Upper lobe of left lung (tissue), 4 donors: ENCODE data around the gene MUC6.

Experiments
- EP300 ChIP-seq, 4 donors: sonication (generic); formaldehyde crosslinking; IDR thresholded peaks; one replicate each; pipeline ENCODE4 v1.5.1; 2017; ENCODE audit warnings: antibody characterized with exemption in 4 of 4, control low read depth in 2 of 4
- POLR2A ChIP-seq, 4 donors: fragments of 450-650 bp; IDR thresholded peaks; one replicate each; pipeline ENCODE4 v1.5.1; 2016 to 2017; ENCODE audit warnings: antibody characterized with exemption in 4 of 4, mild to moderate bottlenecking in 2 of 4
- POLR2AphosphoS5 ChIP-seq, 2 donors: sonication (generic); formaldehyde crosslinking; IDR thresholded peaks; one replicate each; pipeline ENCODE4 v1.5.1; 2017; ENCODE audit warnings: antibody characterized with exemption in 2 of 2
- TF ChIP-seq, protein P1 (sequence below), 6 experiments: fragments of 450-650 bp in 4 of 6; fragments of 200-600 bp in 2 of 6; sonication (generic) in 2 of 6; IDR thresholded peaks; one replicate each; pipeline ENCODE4 v1.5.1; 2016 to 2019; ENCODE audit warnings: antibody characterized with exemption in 6 of 6

DNA sequence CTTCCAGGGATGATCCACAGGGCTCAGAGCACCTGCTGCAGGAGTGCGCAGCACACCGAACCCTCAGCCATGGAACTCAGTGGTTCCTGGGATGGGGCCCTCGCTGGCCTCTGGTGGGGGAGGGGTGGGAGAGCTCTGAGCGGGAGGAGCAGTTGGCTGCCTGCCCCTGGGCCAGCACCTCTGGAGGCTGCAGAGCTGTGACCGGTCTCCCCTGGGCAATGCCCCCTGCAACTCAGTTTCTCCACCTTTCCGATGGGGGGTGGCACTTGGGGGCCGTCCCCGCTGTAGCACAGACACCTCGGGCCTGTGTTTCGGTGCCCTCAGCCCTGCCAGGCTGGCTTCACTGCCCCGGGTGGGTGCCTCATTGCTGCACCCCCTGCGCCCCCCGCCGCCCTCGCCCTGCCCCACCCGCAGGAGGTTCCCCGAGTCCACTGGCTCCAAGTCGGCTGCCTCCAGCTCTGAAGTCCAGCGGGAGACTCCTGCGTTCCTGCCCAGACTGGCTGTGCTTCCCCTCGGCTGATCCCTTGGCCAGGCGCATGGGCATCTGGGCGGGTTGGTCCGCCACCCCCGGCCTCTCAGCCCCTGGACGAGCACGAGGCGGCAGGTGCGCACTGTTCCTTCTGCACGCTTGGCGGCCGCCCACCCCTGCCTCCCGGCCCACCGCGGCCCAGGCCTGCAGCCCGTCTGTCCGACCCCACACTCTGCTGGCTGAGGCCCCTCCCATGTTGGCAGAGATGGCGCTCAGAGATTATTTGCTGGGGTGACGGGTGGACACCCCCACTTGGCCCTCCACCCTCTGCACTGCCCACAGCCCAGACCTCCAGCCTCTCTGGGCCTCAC, 1.8 kb downstream of the MUC6 start:
- TF ChIP-seq, protein P1, sequence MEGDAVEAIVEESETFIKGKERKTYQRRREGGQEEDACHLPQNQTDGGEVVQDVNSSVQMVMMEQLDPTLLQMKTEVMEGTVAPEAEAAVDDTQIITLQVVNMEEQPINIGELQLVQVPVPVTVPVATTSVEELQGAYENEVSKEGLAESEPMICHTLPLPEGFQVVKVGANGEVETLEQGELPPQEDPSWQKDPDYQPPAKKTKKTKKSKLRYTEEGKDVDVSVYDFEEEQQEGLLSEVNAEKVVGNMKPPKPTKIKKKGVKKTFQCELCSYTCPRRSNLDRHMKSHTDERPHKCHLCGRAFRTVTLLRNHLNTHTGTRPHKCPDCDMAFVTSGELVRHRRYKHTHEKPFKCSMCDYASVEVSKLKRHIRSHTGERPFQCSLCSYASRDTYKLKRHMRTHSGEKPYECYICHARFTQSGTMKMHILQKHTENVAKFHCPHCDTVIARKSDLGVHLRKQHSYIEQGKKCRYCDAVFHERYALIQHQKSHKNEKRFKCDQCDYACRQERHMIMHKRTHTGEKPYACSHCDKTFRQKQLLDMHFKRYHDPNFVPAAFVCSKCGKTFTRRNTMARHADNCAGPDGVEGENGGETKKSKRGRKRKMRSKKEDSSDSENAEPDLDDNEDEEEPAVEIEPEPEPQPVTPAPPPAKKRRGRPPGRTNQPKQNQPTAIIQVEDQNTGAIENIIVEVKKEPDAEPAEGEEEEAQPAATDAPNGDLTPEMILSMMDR (IDR thresholded peaks at IDR 0.05), result no peak
- TF ChIP-seq POLR2A (IDR thresholded peaks at IDR 0.05) (no peak), POLR2AphosphoS5 (IDR thresholded peaks at IDR 0.05) (no peak), EP300 (IDR thresholded peaks at IDR 0.05) (no peak)
